NCI-H524 treated with DMSO at 0.1 percent for 48 hours (cell line): ENCODE data around the gene SLC1A7.

ENCODE experiments used
- DNase-seq: peaks from one replicate; lab custom pipeline; 2025; lab: John Stamatoyannopoulos, UW

Gene SLC1A7

GRCh38 chr1:53090227-53091147 is 52.0 kb downstream of the SLC1A7 start:
- DNase-seq = no peak

DNA sequence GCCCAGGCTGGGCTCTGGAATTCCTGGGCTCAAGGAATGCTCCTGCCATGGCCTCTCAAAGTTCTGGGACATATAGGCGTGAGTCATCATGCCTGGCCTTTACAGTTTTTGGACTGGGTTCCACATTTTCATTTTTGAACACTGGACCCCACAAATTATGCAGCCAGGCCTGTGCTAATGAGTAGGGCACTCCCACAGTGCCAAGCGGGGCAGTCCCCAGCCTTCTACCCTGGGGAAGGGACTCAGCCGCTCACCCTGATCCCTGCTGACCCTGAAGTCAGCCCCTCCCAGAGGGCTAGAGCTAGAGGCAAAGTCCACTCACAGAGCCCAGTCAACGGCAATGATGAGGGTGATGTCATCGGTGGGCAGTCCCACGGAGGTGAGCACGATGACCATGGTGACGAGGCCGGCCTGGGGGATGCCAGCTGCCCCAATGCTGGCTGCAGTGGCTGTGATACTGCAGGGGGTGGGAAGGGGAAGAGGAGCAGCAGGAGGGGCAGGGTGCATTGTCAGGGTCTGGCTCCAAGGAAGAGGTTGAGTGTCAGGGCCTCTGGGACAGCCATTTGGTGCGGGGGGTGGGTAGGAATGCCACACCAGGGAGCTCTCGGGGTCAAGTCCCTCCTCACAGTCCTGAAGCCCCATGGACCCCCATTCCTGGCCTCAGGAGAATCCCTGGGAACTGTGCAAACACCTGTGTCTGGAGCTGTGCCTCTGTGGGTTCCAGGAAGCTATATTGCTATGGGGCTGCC is 52.8 kb downstream of the SLC1A7 start:
- DNase-seq = no peak

DNA sequence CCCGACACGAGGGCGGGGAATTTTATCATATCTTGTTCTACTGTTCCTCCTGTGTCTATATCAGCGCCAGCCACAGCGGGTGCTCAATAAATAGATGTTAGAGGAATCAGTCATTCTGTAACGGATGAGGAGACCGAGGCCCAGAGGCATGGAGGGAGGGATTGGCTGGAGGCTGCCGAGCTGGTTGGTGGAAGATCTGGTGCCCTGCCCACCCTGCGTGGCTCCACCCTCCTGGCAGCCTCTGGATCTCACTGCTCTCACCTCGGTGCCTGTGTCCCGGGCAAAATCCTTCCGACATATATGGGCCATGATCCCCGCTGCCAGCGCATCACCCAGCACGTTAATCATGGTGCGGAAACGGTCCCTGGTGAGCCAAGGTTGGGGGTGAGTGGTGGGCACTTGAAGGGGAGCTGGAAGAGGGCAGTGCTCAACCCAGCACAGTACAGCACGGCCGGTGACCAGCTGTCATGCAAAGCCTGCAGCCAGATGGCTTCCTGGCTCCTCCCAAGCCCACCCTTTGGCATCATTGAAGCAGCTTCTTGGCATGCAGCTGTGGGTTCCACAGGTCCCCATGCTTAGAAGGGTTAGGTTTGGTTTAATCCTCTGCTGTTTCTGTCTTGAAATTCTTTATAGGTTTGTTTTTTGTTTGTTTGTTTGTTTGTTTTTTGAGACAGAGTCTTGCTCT is 53.7 kb downstream of the SLC1A7 start:
- DNase-seq = peak; percentile 76

DNA sequence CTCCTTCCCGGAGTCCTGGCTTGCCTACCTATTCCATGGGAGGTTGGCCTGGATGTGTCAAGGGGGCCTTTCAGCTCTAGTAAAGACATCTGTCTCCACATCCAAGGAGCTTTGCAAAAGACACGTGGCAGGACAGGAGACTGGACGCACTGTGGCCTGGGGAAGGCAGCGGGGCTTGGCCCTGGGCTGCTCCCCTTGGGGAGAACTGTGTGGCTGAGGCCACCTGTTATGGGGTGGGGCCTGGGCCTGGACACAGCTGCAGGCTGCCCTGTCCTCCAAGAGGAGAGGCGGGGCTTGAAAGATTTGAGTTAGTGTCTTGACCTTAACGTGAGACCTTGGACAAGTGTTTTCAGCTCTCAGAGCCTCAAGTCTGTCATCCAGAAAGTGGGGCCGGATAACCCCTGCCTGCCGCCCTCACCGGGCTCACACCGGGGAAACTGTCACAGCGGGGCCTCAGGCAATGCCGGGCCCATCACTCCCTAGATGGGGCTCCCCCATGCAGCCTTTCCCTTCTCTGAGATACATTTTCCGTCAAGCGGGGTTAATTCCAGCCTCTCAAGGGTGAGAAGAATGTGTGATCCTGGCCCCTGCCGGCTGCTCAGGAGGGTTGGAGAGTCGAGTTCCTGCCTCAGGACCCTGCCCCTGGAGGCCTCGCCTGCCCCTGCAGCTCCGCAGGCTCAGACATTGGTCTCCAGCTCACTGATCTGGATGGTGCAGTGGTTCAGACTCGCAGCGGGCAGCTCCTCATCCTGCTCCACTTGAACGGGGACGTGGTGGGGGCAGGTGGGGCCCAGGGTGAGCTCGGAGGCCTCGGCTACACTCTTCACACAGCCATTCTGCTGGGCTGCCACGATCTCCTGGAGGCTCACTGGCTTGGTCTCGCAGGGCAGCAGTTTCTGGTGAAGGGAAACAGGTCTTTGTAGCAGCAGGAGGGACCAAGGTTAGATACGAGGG is 54.8 kb downstream of the SLC1A7 start:
- no peak for DNase-seq

- peak; percentile 33 for DNase-seq
These were observed 55.9 kb downstream of the SLC1A7 start for GRCh38 chr1:53086491-53087070.

DNA sequence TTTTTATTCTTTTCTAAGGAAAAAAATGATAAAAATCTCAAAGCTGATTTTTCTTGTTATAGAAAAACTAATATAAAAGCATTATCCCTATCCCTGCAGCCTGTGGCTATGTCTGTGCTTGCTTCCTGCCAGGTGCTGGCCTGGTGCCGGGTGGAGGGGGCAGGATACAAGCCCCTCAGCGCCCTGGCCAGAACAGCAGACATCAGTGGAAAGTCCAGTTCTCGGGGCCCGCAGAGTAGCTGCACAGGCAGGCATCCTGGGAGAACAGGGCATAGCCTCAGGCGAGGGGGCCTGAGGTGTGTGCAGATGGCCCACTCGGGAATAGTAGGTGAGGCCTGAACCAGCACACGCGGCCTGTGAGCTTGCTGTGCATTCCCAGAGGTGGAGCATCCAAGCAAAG is 57.0 kb downstream of the SLC1A7 start:
- no peak for DNase-seq

- DNase-seq = no peak
These were observed 57.9 kb downstream of the SLC1A7 start for GRCh38 chr1:53084589-53084971.

- DNase-seq = no peak
These were observed 58.5 kb downstream of the SLC1A7 start for GRCh38 chr1:53083636-53084588.

- no peak for DNase-seq
These were observed 59.5 kb downstream of the SLC1A7 start for GRCh38 chr1:53082826-53083455.

- DNase-seq = no peak
These were observed 60.9 kb downstream of the SLC1A7 start for GRCh38 chr1:53081384-53082066.

GRCh38 chr1:53080769-53081168 is 61.7 kb downstream of the SLC1A7 start:
- no peak for DNase-seq

DNA sequence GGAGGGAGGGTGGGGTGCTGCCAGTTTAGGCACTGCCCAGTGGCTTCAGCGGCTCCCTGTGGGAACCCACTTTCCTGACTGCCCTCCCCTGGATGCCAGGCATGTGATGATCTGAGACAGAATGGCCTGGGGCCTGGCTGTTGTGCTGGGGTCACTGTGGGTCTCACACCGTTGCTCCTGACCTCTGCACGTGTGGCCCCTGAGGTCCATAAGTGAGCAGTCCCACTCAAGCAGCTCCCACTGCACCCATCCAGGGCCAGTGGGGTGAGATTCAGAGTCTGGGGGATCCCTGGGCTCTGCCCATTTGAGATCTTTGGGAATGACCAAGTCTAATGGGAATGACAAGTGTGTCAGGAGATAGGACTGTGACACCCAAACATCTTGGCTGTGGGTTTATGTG is 62.4 kb downstream of the SLC1A7 start:
- DNase-seq = no peak

- no peak for DNase-seq
These were observed 63.2 kb downstream of the SLC1A7 start for GRCh38 chr1:53079251-53079650.

DNA sequence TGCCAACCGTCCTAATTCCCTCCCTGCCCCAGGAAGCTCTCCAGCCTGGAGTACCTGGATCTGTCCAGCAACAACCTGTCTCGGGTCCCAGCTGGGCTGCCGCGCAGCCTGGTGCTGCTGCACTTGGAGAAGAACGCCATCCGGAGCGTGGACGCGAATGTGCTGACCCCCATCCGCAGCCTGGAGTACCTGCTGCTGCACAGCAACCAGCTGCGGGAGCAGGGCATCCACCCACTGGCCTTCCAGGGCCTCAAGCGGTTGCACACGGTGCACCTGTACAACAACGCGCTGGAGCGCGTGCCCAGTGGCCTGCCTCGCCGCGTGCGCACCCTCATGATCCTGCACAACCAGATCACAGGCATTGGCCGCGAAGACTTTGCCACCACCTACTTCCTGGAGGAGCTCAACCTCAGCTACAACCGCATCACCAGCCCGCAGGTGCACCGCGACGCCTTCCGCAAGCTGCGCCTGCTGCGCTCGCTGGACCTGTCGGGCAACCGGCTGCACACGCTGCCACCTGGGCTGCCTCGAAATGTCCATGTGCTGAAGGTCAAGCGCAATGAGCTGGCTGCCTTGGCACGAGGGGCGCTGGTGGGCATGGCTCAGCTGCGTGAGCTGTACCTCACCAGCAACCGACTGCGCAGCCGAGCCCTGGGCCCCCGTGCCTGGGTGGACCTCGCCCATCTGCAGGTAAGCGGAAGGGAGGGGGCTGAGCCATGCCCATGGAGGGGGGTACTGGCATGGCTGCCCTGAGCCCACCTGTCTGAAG is 63.9 kb downstream of the SLC1A7 start:
- no peak for DNase-seq

- DNase-seq = no peak
These were observed 64.9 kb downstream of the SLC1A7 start for GRCh38 chr1:53077599-53077965.

GRCh38 chr1:53076721-53077598 is 65.5 kb downstream of the SLC1A7 start:
- DNase-seq = no peak

DNA sequence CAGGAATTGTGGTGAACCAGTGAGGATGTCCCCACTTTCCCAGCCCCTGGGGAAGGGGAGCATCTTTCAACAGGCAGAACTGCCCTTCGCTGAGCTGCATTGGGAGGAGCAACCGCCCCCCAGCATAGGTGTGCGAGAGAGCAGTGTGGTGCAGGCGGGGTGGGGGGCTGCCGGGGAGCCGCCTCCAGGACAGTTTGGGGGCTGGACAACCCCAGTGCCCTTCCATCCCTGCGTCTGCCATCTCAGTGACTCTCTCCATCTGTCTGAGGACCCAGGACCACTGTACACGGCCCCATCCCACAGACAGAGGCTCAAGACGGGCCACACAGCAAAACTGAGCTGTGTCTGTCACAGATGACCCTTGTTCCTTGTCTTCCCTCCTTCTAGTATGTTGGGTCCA is 66.3 kb downstream of the SLC1A7 start:
- DNase-seq = no peak
